HCT116 (cell line): ENCODE results near the gene SFR1. TPM values are rescaled to one million over a fixed set of nuclear protein-coding genes. Genes with fewer than 3 reads are reported as not detected.
A peak's percentile ranks its signal among the peaks of the same experiment; 100 is the strongest.

ENCODE experiments used
- ATAC-seq: fragments of 200-7000 bp; cut with Tn5 transposase; 2 replicates; pipeline ENCODE4 v1.9.1; 2020; ENCODE audit warnings: mild to moderate bottlenecking, moderate library complexity
- BruUV-seq: library from RNA; stranded (reverse); fragments of 400-500 nt; replicated peaks from 2 replicates; lab custom pipeline; 2021; lab: Mats Ljungman, UMichigan
- CTCF ChIA-PET: fragments of 300-600 bp; sonication (Branson Sonifier 250); formaldehyde crosslinking; loops from one replicate; lab custom pipeline; 2021; ENCODE audit warnings: antibody characterized with exemption; lab: Charles Lee
- POLR2A ChIA-PET: fragments of 300-600, 350-600 bp; sonication (Branson Sonifier 250); formaldehyde crosslinking; loops from one replicate; lab custom pipeline; 2021; ENCODE audit warnings: antibody characterized with exemption; lab: Charles Lee
- RAD21 ChIA-PET, 2 experiments: fragments of 300-600 bp; sonication (Branson Sonifier 250); formaldehyde crosslinking; loops; one replicate each; lab custom pipeline; 2023; ENCODE audit warnings: low total read pairs in 2 of 2; ENCODE audit not compliant: uncharacterized antibody in 2 of 2, unreplicated experiment in 2 of 2, low non-redundant PET in 1 of 2; lab: Charles Lee
- DNase-seq: peaks from one replicate; pipeline ENCODE4 v3.0.0-alpha.2; 2010; ENCODE audit warnings: low read depth, low spot score
- H2AFZ ChIP-seq: fragments of 200-600 bp; shearing (Covaris generic), sonication (generic); 2 replicates; pipeline ENCODE4 v1.6.1; 2017; ENCODE audit warnings: low read depth, mixed run types, mixed read lengths, antibody characterized with exemption, low read length; ENCODE audit not compliant: poor library complexity, severe bottlenecking
- H3K27ac ChIP-seq: 2 replicates; pipeline ENCODE4 v1.5.1; 2012; ENCODE audit warnings: low read depth, low read length
- H3K27me3 ChIP-seq: fragments of 200-600 bp; sonication (generic); 2 replicates; pipeline ENCODE4 v1.6.1; 2016; ENCODE audit warnings: mixed run types, low read length, mixed read lengths; ENCODE audit not compliant: insufficient read depth
- H3K36me3 ChIP-seq, 2 experiments: fragments of 200-500 bp in 1 of 2; fragments of 200-600 bp in 1 of 2; sonication (Bioruptor generic) in 1 of 2; sonication (generic) in 1 of 2; 2 replicates each; pipeline versions ENCODE4 v1.5.1 to v1.6.1; 2014 to 2016; ENCODE audit warnings: low read length in 2 of 2, inconsistent platforms in 1 of 2, mixed read lengths in 1 of 2, mixed run types in 1 of 2; ENCODE audit not compliant: insufficient read depth in 2 of 2, control insufficient read depth in 1 of 2
- H3K4me1 ChIP-seq, 2 experiments: fragments of 200-600 bp in 1 of 2; sonication (generic) in 1 of 2; 2 replicates each; pipeline versions ENCODE4 v1.5.1 to v1.6.1; 2012 to 2017; ENCODE audit warnings: low read length in 2 of 2, inconsistent platforms in 1 of 2, mild to moderate bottlenecking in 1 of 2, mixed read lengths in 1 of 2, mixed run types in 1 of 2, moderate library complexity in 1 of 2; ENCODE audit not compliant: insufficient read depth in 2 of 2, control insufficient read depth in 1 of 2
- H3K4me2 ChIP-seq: fragments of 200-600 bp; sonication (generic); 2 replicates; pipeline ENCODE4 v1.6.1; 2017; ENCODE audit warnings: mixed run types, low read length, mixed read lengths
- H3K4me3 ChIP-seq, 2 experiments: fragments of 200-600 bp in 1 of 2; sonication (generic) in 1 of 2; replicated peaks in 1 of 2; 2 replicates each; pipeline ENCODE4 v1.5.1; 2011 to 2016; ENCODE audit warnings: low read length in 2 of 2, control low read depth in 1 of 2, low read depth in 1 of 2, mild to moderate bottlenecking in 1 of 2, mixed read lengths in 1 of 2, mixed run types in 1 of 2
- H3K79me2 ChIP-seq: fragments of 200-600 bp; sonication (generic); 2 replicates; pipeline ENCODE4 v1.6.1; 2017; ENCODE audit warnings: mild to moderate bottlenecking, mixed run types, low read length, moderate library complexity, mixed read lengths; ENCODE audit not compliant: insufficient read depth
- H3K9ac ChIP-seq: fragments of 200-600 bp; sonication (generic); 2 replicates; pipeline ENCODE4 v1.6.1; 2016; ENCODE audit warnings: low read length, mixed read lengths
- H3K9me2 ChIP-seq: fragments of 200-600 bp; sonication (generic), shearing (Covaris generic); 2 replicates; pipeline ENCODE4 v1.6.1; 2017; ENCODE audit warnings: mixed run types, mild to moderate bottlenecking, moderate library complexity; ENCODE audit not compliant: insufficient read depth
- H3K9me3 ChIP-seq, 2 experiments: fragments of 200-500 bp in 1 of 2; fragments of 200-600 bp in 1 of 2; sonication (Bioruptor generic) in 1 of 2; sonication (generic) in 1 of 2; 2 replicates each; pipeline ENCODE4 v1.6.1; 2014 to 2017; ENCODE audit warnings: low read length in 2 of 2, mixed read lengths in 2 of 2, inconsistent platforms in 1 of 2, low read depth in 1 of 2, mild to moderate bottlenecking in 1 of 2, mixed run types in 1 of 2, moderate library complexity in 1 of 2; ENCODE audit not compliant: control insufficient read depth in 1 of 2, insufficient read depth in 1 of 2
- H4K20me1 ChIP-seq: fragments of 200-600 bp; sonication (generic), shearing (Covaris generic); 2 replicates; pipeline ENCODE4 v1.6.1; 2017; ENCODE audit warnings: mixed run types, mild to moderate bottlenecking, moderate library complexity; ENCODE audit not compliant: insufficient read depth
- ATF3 ChIP-seq: IDR thresholded peaks from 2 replicates; pipeline ENCODE4 v1.6.1; 2012
- CEBPB ChIP-seq: IDR thresholded peaks from 2 replicates; pipeline ENCODE4 v1.6.1; 2012; ENCODE audit warnings: low read depth
- EZH2 ChIP-seq: fragments of 200-600 bp; sonication (generic); IDR thresholded peaks from 2 replicates; pipeline ENCODE4 v1.6.1; 2017; ENCODE audit warnings: antibody characterized with exemption, mixed run types
- YY1 ChIP-seq: IDR thresholded peaks from 2 replicates; pipeline ENCODE4 v1.6.1; 2011; ENCODE audit warnings: low read length, low read depth, moderate library complexity, mild to moderate bottlenecking; ENCODE audit not compliant: insufficient replicate concordance; ENCODE audit errors: extremely low read depth
- ZBTB33 ChIP-seq: IDR thresholded peaks from 2 replicates; pipeline ENCODE4 v1.6.1; 2011; ENCODE audit warnings: mild to moderate bottlenecking, low read length, moderate library complexity; ENCODE audit not compliant: insufficient replicate concordance; ENCODE audit errors: extremely low read depth
- ZFX ChIP-seq: fragments of 450-650 bp; IDR thresholded peaks from 2 replicates; pipeline ENCODE4 v1.6.1; 2017
- intact Hi-C: fragments of 100-400 bp; cut with micrococcal nuclease; formaldehyde crosslinking; loops from 2 replicates; pipeline ENCODE4 v1.10.0; 2022
- total RNA-seq: library from RNA; stranded (reverse); gene quantifications from one replicate; pipeline ENCODE4 v1.2.1, GENCODE V29; 2021; ENCODE audit not compliant: unreplicated experiment

Gene SFR1
- total RNA-seq, 1 experiment from 2014 or later: 38.5 TPM

GRCh38 chr10:104119996-104120395 lies 2.0 kb upstream of the SFR1 start:
- Histone ChIP-seq H3K27ac (peak overlapping the region; percentile 96), H3K4me1 (peaks cover 51 to 80% of the 10 kb centered on the region in 2 experiments), H3K27me3 (no peaks in the 10 kb centered on the region), H2AFZ (no peak overlapping the region), H3K36me3 (peaks cover 0 to 6% of the 10 kb centered on the region in 2 experiments; a peak in 1 of 4 replicates), H3K4me2 (peak overlapping the region; percentile 89), H3K9me3 (no peaks in the 10 kb centered on the region), H3K9ac (peak overlapping the region; percentile 89), H3K9me2 (no peaks in the 10 kb centered on the region), H4K20me1 (no peaks in the 10 kb centered on the region), H3K79me2 (peaks cover 23% of the 10 kb centered on the region), H3K4me3 (peak overlapping the region in 1 of 2 experiments; percentile 64; a peak in 1 of 4 replicates)
- BruUV-seq: no TSS peak
- CTCF ChIA-PET: interaction anchor here (1.4 to 2.9 kb wide), 4 partner anchors 19 to 232 kb away, joined by 3 to 9 read pairs (median 4); no protein-coding TSS in a partner anchor
- ATAC-seq: no peak
- POLR2A ChIA-PET: interaction anchor here (0.8 to 2.7 kb wide), 3 partner anchors 10 to 70 kb away, joined by 3 to 18 read pairs (median 4); no protein-coding TSS in a partner anchor
- no peak for TF ChIP-seq YY1
- no peak for TF ChIP-seq ATF3
- TF ChIP-seq CEBPB: no peak
- no peak for TF ChIP-seq ZBTB33
- no peak for TF ChIP-seq ZFX
- TF ChIP-seq EZH2: no peak
- DNase-seq: no peak
- RAD21 ChIA-PET: no interaction called here
- intact Hi-C loops: loop anchor here (5.0 kb wide), 3 partner anchors 147 to 408 kb away; partner anchors contain the start of genes CFAP58 and GSTO2
